Activated CD4-positive, CD25-positive, alpha-beta regulatory T cell (primary cell): ENCODE measurements around the gene ORAI3.

Experiments
- DNase-seq, 4 experiments: peaks; one replicate each; lab custom pipeline; 2025; lab: John Stamatoyannopoulos, UW

Gene ORAI3

DNA sequence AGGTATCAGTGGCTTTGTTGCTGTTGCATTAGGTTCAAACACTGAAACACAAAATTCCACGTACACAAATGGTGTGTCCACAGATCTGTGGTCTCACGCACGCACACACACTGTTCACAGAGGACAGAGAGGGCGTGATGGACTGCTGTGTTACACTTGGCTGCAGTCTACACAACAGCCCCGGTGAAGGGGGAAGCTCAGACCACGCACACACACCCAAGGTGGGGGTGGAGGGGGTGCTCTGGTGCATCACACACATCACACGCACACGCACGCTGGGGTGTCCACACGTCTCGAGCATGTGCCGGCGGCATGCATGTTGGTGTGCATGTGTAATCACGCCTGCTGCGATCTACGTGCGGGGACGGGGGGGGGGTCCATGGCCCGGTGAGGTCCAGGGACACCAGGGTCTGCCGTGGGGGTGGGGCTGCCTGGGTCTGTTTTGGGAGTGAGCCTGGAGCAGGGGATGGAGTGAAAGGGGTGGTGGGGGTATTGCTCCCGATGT is 43.5 kb downstream of the ORAI3 start:
- DNase-seq, result no peak

- no peak for DNase-seq
Measured at GRCh38 chr16:30992931-30993816, 44.3 kb downstream of the ORAI3 start.

- DNase-seq, result no peak
Measured at GRCh38 chr16:30995927-30996323, 47.1 kb downstream of the ORAI3 start.

DNA sequence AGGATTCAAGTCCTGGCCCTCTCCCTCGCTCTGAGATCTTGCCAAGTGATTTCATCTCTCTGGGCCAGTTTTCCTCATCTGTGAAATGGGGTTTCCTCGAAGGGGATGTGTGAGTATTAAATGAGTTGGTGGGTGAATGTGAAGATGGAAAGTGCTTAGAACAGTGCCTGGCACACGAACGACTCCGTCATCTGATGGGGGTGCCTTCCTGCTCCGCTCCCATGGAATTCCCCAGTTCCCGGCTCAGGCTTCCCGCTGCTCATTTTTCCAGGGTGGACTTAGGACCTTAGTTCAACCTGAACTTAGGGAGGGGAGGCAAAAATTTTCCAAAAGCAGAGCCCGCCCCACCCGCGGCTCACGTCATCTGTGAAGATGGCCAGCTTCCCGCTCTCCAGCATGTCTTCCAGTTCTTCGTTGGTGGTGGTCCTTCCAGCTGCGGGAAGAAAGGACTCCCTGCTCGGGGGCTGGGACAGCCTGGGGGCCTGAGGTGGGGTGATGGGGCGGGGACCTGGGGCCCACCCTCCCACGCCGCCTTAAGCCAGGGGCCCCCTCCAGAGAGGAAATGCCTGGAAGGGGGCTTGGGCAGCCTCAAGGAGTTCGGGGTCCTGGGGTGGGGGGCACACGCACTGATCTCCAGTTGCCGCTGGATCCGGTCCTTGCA is 47.6 kb downstream of the ORAI3 start:
- DNase-seq, result no peak

GRCh38 chr16:30996985-30997724 is 48.3 kb downstream of the ORAI3 start:
- DNase-seq, result peak; percentile 67 to 78 (median 70)

DNA sequence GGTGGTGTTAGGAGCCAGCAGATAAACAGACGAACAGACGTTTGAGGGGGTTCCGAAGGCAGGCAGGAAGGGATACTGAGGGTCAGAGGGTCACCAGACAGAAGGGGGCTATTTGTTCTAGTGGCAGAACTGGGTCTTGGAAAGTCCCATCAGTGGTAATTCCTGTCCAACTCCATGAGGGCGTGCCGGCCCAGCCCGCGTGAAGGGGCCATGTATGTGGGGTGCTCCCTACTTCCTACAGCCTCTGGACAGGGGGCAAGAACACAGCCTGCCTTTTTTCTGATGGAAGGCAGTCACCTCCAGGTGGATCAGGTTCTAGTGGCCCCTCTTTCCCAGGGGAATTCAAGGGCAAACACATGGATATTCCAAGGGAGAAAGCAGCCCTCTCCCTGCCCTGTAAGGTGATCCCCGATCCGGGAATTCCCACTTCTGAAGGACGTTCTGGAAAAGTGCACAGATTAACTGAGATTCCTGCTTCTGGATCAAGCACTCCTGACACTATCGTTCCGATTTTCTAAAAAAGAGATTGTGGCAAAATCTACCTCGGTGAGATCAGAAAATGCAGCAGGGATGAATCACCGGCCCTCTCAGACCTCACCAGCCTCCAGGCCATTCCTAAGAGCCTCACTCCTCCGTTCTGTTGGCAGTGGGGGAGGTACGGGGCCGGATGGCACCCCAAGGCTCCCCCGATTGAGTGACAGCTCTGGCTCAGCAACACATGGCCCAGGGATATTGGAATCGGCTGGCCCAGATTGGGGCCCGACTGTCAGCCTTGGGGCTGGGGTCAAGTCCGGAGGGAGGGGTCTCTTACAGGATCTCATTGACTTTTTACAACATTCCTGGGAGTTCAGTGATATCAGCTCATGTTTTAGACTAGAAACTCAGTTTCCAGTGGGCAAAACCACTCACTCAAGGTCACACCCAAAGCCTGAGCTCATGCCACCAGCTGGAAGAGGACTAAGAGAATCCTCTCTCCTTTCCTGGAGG is 49.1 kb downstream of the ORAI3 start:
- DNase-seq, result no peak

- no peak for DNase-seq
Measured at GRCh38 chr16:30998852-30999761, 50.2 kb downstream of the ORAI3 start.

- no peak for DNase-seq
Measured at GRCh38 chr16:31000671-31001382, 52.0 kb downstream of the ORAI3 start.

DNA sequence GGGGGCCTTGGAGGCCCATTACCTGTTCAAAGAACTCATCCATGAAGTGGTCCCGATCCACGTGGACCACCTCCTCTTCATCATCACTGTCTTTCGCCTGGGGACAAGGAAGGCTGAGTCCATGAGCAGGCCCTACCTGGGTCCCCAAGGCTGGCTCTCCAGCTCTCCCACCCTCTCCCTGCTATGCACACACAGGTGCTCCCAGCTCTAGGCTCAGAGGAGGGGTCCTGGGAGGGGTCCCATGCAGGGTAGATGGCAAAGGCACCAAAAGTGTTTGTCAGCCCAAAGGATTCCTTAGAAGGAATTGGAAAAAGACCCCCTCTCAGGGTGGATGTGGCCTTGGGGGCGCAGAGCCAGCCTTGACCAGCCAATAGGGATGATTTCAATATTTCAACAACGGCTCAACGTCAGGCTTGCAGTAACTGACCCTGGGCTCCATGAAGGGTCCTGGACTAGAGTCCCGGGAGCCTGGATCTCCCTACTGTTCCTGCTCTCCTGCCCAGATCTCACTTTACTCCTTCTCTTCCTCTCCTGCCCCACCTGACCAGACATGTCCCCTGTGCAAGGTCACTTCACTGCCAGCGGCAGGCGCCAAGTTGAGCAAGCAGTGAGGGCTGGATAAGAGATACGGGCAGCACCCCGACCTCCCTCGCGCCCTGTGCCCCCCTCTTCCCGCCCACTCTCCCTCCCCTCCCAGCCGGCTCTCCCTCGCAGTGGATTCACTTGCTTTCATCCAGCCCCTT is 52.8 kb downstream of the ORAI3 start:
- DNase-seq, result no peak

DNA sequence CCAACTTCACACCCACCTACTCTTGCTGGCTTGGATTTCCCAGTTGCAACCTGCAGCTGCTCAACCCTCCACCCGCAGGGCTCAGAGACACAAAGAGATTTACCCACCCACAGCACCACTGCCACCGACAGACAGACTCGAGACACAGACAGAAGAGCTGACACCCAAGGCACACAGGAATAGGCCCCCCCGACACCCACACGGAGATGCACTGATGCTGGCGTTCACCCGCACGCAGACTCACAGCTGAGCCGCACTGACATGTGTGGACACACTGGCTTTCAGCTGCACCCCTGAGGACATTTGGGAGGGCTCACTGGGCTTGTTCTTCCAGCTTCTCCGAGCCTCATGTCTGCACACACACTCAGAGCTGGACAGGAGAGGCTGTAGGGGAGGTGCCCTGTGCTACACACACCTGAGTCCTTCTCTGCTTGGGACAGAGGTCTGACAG is 53.4 kb downstream of the ORAI3 start:
- DNase-seq, result no peak

GRCh38 chr16:31002862-31003341 is 54.0 kb downstream of the ORAI3 start:
- DNase-seq, result no peak

GRCh38 chr16:31003744-31004143 is 54.9 kb downstream of the ORAI3 start:
- DNase-seq, result no peak
